HepG2 (cell line): ENCODE data around the gene VCAN. TPM values are rescaled to one million over a fixed set of nuclear protein-coding genes. Genes with fewer than 3 reads are reported as not detected.

Experiments
- ATF1 ChIP-seq: IDR thresholded peaks from 2 replicates; pipeline ENCODE4 v1.6.1; 2016; ENCODE audit warnings: mild to moderate bottlenecking, control low read depth
- ATRX ChIP-seq: sonication (generic); formaldehyde crosslinking; IDR thresholded peaks from 2 replicates; pipeline ENCODE4 v1.4.0; 2020; ENCODE audit warnings: missing genetic modification reagents, borderline replicate concordance
- ELF3 ChIP-seq: IDR thresholded peaks from 2 replicates; pipeline ENCODE4 v1.6.1; 2016; ENCODE audit warnings: missing genetic modification reagents, missing compliant biosample characterization
- HNF4A ChIP-seq: sonication (generic); formaldehyde crosslinking; IDR thresholded peaks from 2 replicates; pipeline ENCODE4 v1.4.0; 2020; ENCODE audit warnings: missing genetic modification reagents
- HNRNPUL1 ChIP-seq: fragments of 200-400 bp; formaldehyde crosslinking; IDR thresholded peaks from 2 replicates; pipeline ENCODE4 v1.6.1; 2017; ENCODE audit warnings: low read depth, mild to moderate bottlenecking, low read length, moderate library complexity
- ISL2 ChIP-seq: sonication (generic); formaldehyde crosslinking; IDR thresholded peaks from 2 replicates; pipeline ENCODE4 v1.5.0; 2020; ENCODE audit warnings: missing genetic modification reagents
- KDM1A ChIP-seq: IDR thresholded peaks from 2 replicates; pipeline ENCODE4 v1.6.1; 2016; ENCODE audit warnings: missing compliant biosample characterization
- NCOA2 ChIP-seq: sonication (generic); formaldehyde crosslinking; IDR thresholded peaks from 2 replicates; pipeline ENCODE4 v1.8.0; 2022; ENCODE audit warnings: inconsistent platforms
- PPARG ChIP-seq: conservative IDR thresholded peaks from 2 replicates; pipeline ENCODE4 v1.6.1; 2016; ENCODE audit warnings: missing biosample characterization, missing genetic modification reagents
- SIN3A ChIP-seq: IDR thresholded peaks from 2 replicates; pipeline ENCODE4 v1.6.1; 2011; ENCODE audit warnings: low read depth, mild to moderate bottlenecking, control low read depth, low read length, borderline replicate concordance
- SIN3B ChIP-seq: fragments of 150-350 bp; IDR thresholded peaks from 2 replicates; pipeline ENCODE4 v1.6.1; 2014; ENCODE audit warnings: low read length
- SMAD3 ChIP-seq: sonication (generic); formaldehyde crosslinking; IDR thresholded peaks from 2 replicates; pipeline ENCODE4 v1.4.0; 2020; ENCODE audit warnings: missing genetic modification reagents
- TBL1XR1 ChIP-seq: fragments of 150-350 bp; IDR thresholded peaks from 2 replicates; pipeline ENCODE4 v1.6.1; 2014; ENCODE audit warnings: borderline replicate concordance, low read length; ENCODE audit not compliant: partially characterized antibody
- polyA plus RNA-seq, 8 experiments: library from polyadenylated mRNA; depleted of rRNA in 3 of 8; stranded (reverse) in 7 of 8; unstranded in 1 of 8; fragments of >200 nt; fragmentation: Illumina TruSeq in 4 of 8; extraction: Trizol in 4 of 8; gene quantifications; 2 replicates each; pipeline versions ENCODE4 v1.2.1 to v1.2.3, GENCODE V29; 2011 to 2016; ENCODE audit warnings: low read depth in 4 of 8, missing spikeins in 1 of 8, mixed read lengths in 1 of 8; ENCODE audit not compliant: insufficient read depth in 1 of 8
- total RNA-seq, 5 experiments: library from RNA; depleted of rRNA; stranded (reverse); fragments of >200 nt; fragmentation: Illumina TruSeq; extraction: Trizol; gene quantifications; 2 replicates each; pipeline ENCODE4 v1.2.3, GENCODE V29; 2016; ENCODE audit warnings: low read depth in 1 of 5
- TF ChIP-seq, protein P1 (sequence below): IDR thresholded peaks from 2 replicates; pipeline ENCODE4 v1.6.1; 2016
- TF ChIP-seq, protein P2 (sequence below): sonication (generic); formaldehyde crosslinking; IDR thresholded peaks from 2 replicates; pipeline ENCODE4 v1.4.0; 2020; ENCODE audit warnings: missing genetic modification reagents, borderline replicate concordance
- TF ChIP-seq, protein P3 (sequence below): sonication (generic); formaldehyde crosslinking; IDR thresholded peaks from 2 replicates; pipeline ENCODE4 v1.4.0; 2020; ENCODE audit warnings: missing genetic modification reagents
- TF ChIP-seq, protein P4 (sequence below), 2 experiments: sonication (generic) in 1 of 2; formaldehyde crosslinking in 1 of 2; IDR thresholded peaks; 2 replicates each; pipeline versions ENCODE4 v1.4.0 to v1.6.1; 2016 to 2020; ENCODE audit warnings: borderline replicate concordance in 1 of 2, low read depth in 1 of 2, mild to moderate bottlenecking in 1 of 2, missing genetic modification reagents in 1 of 2

VCAN gene
- total and polyA plus RNA-seq, 2 of the 13 experiments (the other 11 are each of a cell fraction or from before 2014, with no cell fraction given) = 1.2 to 3.5 TPM

DNA sequence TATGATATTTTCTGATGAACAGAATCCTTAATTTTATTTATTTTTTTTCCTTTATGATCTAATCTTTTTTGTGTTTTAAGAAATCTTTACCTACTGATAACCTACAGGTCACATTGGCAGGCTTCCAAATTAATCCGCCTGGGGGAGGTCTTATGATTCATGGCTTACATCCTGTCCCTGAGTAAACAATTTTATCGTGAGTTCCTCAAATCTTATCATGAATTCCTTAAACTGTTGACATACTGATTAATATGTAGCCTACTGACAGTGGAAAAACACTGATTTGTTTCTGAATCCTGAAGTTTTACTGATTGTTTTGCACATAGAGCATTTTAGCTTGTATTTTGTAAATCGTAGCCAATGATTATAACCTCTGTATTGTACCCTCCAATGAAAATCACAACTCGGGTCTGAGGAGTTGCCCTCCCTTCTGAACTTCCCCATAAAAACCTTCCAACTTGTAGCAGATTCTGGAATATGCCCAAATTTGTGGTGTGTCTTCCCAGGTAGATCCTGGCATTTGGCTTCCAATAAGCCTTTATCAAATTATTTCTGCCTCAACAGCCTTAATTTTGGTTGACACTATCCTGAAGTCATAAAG, 105.6 kb downstream of the VCAN start (continued):
- TF ChIP-seq, protein P1, sequence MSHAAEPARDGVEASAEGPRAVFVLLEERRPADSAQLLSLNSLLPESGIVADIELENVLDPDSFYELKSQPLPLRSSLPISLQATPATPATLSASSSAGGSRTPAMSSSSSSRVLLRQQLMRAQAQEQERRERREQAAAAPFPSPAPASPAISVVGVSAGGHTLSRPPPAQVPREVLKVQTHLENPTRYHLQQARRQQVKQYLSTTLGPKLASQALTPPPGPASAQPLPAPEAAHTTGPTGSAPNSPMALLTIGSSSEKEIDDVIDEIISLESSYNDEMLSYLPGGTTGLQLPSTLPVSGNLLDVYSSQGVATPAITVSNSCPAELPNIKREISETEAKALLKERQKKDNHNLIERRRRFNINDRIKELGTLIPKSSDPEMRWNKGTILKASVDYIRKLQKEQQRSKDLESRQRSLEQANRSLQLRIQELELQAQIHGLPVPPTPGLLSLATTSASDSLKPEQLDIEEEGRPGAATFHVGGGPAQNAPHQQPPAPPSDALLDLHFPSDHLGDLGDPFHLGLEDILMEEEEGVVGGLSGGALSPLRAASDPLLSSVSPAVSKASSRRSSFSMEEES = peak; percentile 47; the same call in 1 of the 2 replicates
- no peak for TF ChIP-seq ATRX
- TF ChIP-seq, protein P2, sequence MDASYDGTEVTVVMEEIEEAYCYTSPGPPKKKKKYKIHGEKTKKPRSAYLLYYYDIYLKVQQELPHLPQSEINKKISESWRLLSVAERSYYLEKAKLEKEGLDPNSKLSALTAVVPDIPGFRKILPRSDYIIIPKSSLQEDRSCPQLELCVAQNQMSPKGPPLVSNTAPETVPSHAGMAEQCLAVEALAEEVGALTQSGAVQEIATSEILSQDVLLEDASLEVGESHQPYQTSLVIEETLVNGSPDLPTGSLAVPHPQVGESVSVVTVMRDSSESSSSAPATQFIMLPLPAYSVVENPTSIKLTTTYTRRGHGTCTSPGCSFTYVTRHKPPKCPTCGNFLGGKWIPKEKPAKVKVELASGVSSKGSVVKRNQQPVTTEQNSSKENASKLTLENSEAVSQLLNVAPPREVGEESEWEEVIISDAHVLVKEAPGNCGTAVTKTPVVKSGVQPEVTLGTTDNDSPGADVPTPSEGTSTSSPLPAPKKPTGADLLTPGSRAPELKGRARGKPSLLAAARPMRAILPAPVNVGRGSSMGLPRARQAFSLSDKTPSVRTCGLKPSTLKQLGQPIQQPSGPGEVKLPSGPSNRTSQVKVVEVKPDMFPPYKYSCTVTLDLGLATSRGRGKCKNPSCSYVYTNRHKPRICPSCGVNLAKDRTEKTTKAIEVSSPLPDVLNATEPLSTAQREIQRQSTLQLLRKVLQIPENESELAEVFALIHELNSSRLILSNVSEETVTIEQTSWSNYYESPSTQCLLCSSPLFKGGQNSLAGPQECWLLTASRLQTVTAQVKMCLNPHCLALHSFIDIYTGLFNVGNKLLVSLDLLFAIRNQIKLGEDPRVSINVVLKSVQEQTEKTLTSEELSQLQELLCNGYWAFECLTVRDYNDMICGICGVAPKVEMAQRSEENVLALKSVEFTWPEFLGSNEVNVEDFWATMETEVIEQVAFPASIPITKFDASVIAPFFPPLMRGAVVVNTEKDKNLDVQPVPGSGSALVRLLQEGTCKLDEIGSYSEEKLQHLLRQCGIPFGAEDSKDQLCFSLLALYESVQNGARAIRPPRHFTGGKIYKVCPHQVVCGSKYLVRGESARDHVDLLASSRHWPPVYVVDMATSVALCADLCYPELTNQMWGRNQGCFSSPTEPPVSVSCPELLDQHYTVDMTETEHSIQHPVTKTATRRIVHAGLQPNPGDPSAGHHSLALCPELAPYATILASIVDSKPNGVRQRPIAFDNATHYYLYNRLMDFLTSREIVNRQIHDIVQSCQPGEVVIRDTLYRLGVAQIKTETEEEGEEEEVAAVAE (CRISPR knock-in tag) = no peak
- TF ChIP-seq, protein P3, sequence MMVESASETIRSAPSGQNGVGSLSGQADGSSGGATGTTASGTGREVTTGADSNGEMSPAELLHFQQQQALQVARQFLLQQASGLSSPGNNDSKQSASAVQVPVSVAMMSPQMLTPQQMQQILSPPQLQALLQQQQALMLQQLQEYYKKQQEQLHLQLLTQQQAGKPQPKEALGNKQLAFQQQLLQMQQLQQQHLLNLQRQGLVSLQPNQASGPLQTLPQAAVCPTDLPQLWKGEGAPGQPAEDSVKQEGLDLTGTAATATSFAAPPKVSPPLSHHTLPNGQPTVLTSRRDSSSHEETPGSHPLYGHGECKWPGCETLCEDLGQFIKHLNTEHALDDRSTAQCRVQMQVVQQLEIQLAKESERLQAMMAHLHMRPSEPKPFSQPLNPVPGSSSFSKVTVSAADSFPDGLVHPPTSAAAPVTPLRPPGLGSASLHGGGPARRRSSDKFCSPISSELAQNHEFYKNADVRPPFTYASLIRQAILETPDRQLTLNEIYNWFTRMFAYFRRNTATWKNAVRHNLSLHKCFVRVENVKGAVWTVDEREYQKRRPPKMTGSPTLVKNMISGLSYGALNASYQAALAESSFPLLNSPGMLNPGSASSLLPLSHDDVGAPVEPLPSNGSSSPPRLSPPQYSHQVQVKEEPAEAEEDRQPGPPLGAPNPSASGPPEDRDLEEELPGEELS (CRISPR knock-in tag) = peak; percentile 65
- TF ChIP-seq ELF3 (CRISPR knock-in tag) = peak; percentile 60
- TF ChIP-seq HNRNPUL1 = peak; percentile 96
- peak; percentile 93 for TF ChIP-seq NCOA2 (CRISPR knock-in tag)
- 0 out of 2 replicates have a peak, but pooled peaks have one; percentile 5 for TF ChIP-seq HNF4A
- TF ChIP-seq SIN3A = no peak
- TF ChIP-seq SMAD3 = peak; percentile 67; the same call in 1 of the 2 replicates
- peak; percentile 20 for TF ChIP-seq TBL1XR1
- TF ChIP-seq KDM1A = peak; percentile 88
- peak; percentile 38; the same call in 1 of the 2 replicates for TF ChIP-seq ATF1
- peak; percentile 55; the same call in 1 of the 2 replicates for TF ChIP-seq PPARG (CRISPR knock-in tag)
- TF ChIP-seq ISL2 (CRISPR knock-in tag) = peak; percentile 84
- no peak for TF ChIP-seq SIN3B
- TF ChIP-seq, protein P4, sequence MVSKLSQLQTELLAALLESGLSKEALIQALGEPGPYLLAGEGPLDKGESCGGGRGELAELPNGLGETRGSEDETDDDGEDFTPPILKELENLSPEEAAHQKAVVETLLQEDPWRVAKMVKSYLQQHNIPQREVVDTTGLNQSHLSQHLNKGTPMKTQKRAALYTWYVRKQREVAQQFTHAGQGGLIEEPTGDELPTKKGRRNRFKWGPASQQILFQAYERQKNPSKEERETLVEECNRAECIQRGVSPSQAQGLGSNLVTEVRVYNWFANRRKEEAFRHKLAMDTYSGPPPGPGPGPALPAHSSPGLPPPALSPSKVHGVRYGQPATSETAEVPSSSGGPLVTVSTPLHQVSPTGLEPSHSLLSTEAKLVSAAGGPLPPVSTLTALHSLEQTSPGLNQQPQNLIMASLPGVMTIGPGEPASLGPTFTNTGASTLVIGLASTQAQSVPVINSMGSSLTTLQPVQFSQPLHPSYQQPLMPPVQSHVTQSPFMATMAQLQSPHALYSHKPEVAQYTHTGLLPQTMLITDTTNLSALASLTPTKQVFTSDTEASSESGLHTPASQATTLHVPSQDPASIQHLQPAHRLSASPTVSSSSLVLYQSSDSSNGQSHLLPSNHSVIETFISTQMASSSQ (IDR thresholded peaks at IDR 0.05; ENCODE audit: low read depth) = peak; percentile 94
- TF ChIP-seq, protein P4 (CRISPR knock-in tag; IDR thresholded peaks at IDR 0.05; ENCODE audit: borderline replicate concordance) = peak; percentile 94; the same call in 1 of the 2 replicates
